GM12878 (cell line): ENCODE results near the gene IL4I1. TPM values are rescaled to one million over a fixed set of nuclear protein-coding genes. Genes with fewer than 3 reads are reported as not detected.
A peak's percentile ranks its signal among the peaks of the same experiment; 100 is the strongest.

Experiments used
- EGR1 ChIP-seq, 2 experiments: IDR thresholded peaks; 1 replicate in 1 of 2; 2 replicates in 1 of 2; pipeline ENCODE4 v1.6.1; 2011 to 2012; ENCODE audit warnings: low read depth in 2 of 2, low read length in 2 of 2, borderline replicate concordance in 1 of 2, mild to moderate bottlenecking in 1 of 2, moderate library complexity in 1 of 2
- HSF1 ChIP-seq: fragments of 150-350 bp; IDR thresholded peaks from 2 replicates; pipeline ENCODE4 v1.6.1; 2014; ENCODE audit warnings: mild to moderate bottlenecking, low read depth, low read length
- IKZF2 ChIP-seq, 2 experiments: fragments of 450-650 bp; IDR thresholded peaks; 2 replicates each; pipeline ENCODE4 v1.6.1; 2017; ENCODE audit warnings: mild to moderate bottlenecking in 2 of 2, moderate library complexity in 2 of 2
- MYC ChIP-seq: IDR thresholded peaks from 2 replicates; pipeline ENCODE4 v1.6.1; 2011; ENCODE audit warnings: mild to moderate bottlenecking, low read length, moderate library complexity, inconsistent platforms; ENCODE audit not compliant: insufficient read depth, insufficient replicate concordance, insufficient read length, severe bottlenecking
- NBN ChIP-seq: fragments of 450-650 bp; IDR thresholded peaks from 2 replicates; pipeline ENCODE4 v1.6.1; 2016
- NR2F1 ChIP-seq: fragments of 450-650 bp; conservative IDR thresholded peaks from 2 replicates; pipeline ENCODE4 v1.6.1; 2017; ENCODE audit warnings: mild to moderate bottlenecking
- PBX3 ChIP-seq: IDR thresholded peaks from 2 replicates; pipeline ENCODE4 v1.6.1; 2011; ENCODE audit warnings: mild to moderate bottlenecking, low read depth, low read length, moderate library complexity; ENCODE audit not compliant: insufficient replicate concordance
- PKNOX1 ChIP-seq: fragments of 450-650 bp; IDR thresholded peaks from 2 replicates; pipeline ENCODE4 v1.6.1; 2016; ENCODE audit warnings: mild to moderate bottlenecking
- RFX5 ChIP-seq: IDR thresholded peaks from 2 replicates; pipeline ENCODE4 v1.6.1; 2011; ENCODE audit warnings: low read depth, low read length, improper control_type of control experiment
- SPI1 ChIP-seq: IDR thresholded peaks from 2 replicates; pipeline ENCODE4 v1.6.1; 2011; ENCODE audit warnings: low read depth, mild to moderate bottlenecking, low read length, moderate library complexity, borderline replicate concordance; ENCODE audit not compliant: insufficient read depth
- SREBF1 ChIP-seq: IDR thresholded peaks from 2 replicates; pipeline ENCODE4 v1.6.1; 2012; ENCODE audit warnings: mild to moderate bottlenecking, low read length
- SUZ12 ChIP-seq: fragments of 200-600 bp; sonication (generic); IDR thresholded peaks from one replicate; pipeline ENCODE4 v1.6.1; 2018; ENCODE audit warnings: antibody characterized with exemption, mild to moderate bottlenecking; ENCODE audit not compliant: unreplicated experiment
- TARDBP ChIP-seq: IDR thresholded peaks from 2 replicates; pipeline ENCODE4 v1.6.1; 2016; ENCODE audit warnings: borderline replicate concordance
- polyA plus RNA-seq, 11 experiments: library from polyadenylated mRNA; depleted of rRNA in 4 of 11; unstranded in 6 of 11; stranded (reverse) in 5 of 11; fragments of >200 nt; fragmentation: Nextera tagmentation in 4 of 11; fragmentation: Illumina TruSeq in 1 of 11; extraction: Ambion mirVana in 4 of 11; extraction: Trizol in 1 of 11; gene quantifications; 1 replicate in 1 of 11; 2 replicates in 10 of 11; pipeline versions ENCODE4 v1.2.1 to v1.2.3, GENCODE V29; 2011 to 2016; ENCODE audit warnings: inconsistent platforms in 2 of 11, missing spikeins in 2 of 11, low read depth in 1 of 11
- total RNA-seq, 4 experiments: library from RNA; depleted of rRNA in 3 of 4; stranded (reverse); fragments of >200 nt in 3 of 4; fragmentation: Illumina TruSeq in 1 of 4; extraction: Trizol in 1 of 4; gene quantifications; 2 replicates each; pipeline versions ENCODE4 v1.2.1 to v1.2.3, GENCODE V29; 2013 to 2021
- TF ChIP-seq, protein P1 (sequence below): fragments of 450-650 bp; IDR thresholded peaks from 2 replicates; pipeline ENCODE4 v1.6.1; 2016; ENCODE audit warnings: mild to moderate bottlenecking
- TF ChIP-seq, protein P2 (sequence below): fragments of 450-650 bp; IDR thresholded peaks from 2 replicates; pipeline ENCODE4 v1.6.1; 2017; ENCODE audit warnings: mild to moderate bottlenecking, moderate library complexity

The IL4I1 gene
- total and polyA plus RNA-seq, 10 of the 15 experiments (the other 5 are each of a cell fraction or from before 2014, with no cell fraction given) = 0.62 to 83.8 (median 42.8) TPM

DNA sequence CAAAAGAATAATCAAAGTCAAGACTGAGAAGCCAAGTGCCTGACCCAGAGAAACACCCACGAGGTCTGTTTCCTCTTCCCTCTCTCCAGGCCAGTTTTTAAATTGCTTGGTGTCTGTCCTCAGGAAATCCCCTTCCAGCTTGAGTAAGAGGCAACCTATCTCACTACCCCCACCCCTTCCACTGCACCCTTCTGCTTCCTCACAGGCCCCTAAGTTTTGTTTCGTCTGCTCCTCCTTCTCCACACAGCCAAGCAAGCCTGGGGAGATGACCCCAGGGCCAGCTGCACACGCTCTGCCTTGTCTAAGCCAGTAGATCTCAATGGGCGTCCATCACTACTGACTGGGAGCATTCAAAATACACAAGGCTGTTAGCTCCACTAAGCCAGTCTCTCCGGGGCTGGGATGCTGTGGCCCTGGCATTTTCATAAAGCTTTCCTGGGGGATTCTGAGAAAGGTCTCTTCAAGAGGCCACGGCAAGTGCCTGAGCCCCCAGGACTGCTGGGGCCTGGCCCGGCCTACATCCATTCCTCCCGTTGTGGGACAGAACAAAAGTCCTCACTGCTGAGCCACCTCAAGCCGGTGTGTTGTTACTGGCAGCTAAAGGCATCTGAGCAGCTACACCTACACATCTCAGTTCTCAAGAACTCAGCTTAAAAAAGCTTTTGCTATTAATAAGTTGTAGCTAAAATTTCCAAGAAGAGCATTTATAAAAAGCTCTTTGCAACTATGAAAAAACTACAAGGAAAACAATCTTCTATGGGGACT lies 14.9 kb upstream of the IL4I1 start (continued):
- TF ChIP-seq RFX5 (no peak), NR2F1 (peak; percentile 5), NBN (peak; percentile 82), IKZF2 (IDR thresholded peaks at IDR 0.05) (peak; percentile 79 to 81), HSF1 (no peak), EGR1 (IDR thresholded peaks at IDR 0.05; ENCODE audit: borderline replicate concordance in 1 of 2, low read depth in 2 of 2, low read length in 2 of 2) (0 out of 3 replicates have a peak, but pooled peaks of 1 of the 2 experiments have one; percentile 6), PBX3 (no peak), TARDBP (peak; percentile 26; the same call in 1 of the 2 replicates), SUZ12 (no peak), MYC (no peak), PKNOX1 (peak; percentile 35; the same call in 1 of the 2 replicates), SPI1 (peak; percentile 54; the same call in 1 of the 2 replicates), SREBF1 (no peak)
- TF ChIP-seq, protein P1, sequence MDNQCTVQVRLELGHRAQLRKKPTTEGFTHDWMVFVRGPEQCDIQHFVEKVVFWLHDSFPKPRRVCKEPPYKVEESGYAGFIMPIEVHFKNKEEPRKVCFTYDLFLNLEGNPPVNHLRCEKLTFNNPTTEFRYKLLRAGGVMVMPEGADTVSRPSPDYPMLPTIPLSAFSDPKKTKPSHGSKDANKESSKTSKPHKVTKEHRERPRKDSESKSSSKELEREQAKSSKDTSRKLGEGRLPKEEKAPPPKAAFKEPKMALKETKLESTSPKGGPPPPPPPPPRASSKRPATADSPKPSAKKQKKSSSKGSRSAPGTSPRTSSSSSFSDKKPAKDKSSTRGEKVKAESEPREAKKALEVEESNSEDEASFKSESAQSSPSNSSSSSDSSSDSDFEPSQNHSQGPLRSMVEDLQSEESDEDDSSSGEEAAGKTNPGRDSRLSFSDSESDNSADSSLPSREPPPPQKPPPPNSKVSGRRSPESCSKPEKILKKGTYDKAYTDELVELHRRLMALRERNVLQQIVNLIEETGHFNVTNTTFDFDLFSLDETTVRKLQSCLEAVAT = no peak; the same call in 1 of the 2 replicates
- TF ChIP-seq, protein P2, sequence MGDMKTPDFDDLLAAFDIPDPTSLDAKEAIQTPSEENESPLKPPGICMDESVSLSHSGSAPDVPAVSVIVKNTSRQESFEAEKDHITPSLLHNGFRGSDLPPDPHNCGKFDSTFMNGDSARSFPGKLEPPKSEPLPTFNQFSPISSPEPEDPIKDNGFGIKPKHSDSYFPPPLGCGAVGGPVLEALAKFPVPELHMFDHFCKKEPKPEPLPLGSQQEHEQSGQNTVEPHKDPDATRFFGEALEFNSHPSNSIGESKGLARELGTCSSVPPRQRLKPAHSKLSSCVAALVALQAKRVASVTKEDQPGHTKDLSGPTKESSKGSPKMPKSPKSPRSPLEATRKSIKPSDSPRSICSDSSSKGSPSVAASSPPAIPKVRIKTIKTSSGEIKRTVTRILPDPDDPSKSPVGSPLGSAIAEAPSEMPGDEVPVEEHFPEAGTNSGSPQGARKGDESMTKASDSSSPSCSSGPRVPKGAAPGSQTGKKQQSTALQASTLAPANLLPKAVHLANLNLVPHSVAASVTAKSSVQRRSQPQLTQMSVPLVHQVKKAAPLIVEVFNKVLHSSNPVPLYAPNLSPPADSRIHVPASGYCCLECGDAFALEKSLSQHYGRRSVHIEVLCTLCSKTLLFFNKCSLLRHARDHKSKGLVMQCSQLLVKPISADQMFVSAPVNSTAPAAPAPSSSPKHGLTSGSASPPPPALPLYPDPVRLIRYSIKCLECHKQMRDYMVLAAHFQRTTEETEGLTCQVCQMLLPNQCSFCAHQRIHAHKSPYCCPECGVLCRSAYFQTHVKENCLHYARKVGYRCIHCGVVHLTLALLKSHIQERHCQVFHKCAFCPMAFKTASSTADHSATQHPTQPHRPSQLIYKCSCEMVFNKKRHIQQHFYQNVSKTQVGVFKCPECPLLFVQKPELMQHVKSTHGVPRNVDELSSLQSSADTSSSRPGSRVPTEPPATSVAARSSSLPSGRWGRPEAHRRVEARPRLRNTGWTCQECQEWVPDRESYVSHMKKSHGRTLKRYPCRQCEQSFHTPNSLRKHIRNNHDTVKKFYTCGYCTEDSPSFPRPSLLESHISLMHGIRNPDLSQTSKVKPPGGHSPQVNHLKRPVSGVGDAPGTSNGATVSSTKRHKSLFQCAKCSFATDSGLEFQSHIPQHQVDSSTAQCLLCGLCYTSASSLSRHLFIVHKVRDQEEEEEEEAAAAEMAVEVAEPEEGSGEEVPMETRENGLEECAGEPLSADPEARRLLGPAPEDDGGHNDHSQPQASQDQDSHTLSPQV = no peak
